Measurements from ENCODE around the gene CETP.
"Not testable (repeated sequence)": the region's sequence is repeated elsewhere in the genome, so short reads cannot be mapped to it uniquely, and the experiment has no call there.

The CETP gene

DNA sequence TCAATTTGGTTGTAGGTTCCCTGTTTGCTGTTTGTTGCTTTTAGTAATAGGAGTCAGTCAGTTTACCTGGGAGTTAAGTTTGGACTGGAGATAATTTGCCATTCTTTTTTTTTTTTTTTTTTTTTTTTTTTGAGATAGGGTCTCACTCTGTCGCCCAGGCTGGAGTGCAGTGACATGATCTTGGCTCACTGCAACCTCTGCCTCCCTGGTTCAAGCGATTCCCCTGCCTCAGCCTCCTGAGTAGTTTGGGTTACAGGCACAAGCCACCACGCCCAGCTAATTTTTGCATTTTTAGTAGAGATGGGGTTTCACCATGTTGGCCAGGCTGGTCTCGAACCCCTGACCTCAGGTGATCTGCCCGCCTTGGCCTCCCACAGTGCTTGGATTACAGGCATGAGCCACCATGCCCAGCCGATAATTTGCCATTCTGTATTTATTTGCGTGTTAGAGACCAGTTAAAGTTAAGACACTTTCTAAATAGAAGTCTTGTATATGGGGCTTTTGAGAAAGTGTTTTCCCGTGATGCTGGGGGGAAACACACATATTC lies 27.1 kb upstream of the CETP start:
- DNase-seq (ENCODE audit: low read depth, low spot score), result not testable (repeated sequence)

- no peak for DNase-seq (ENCODE audit: low read depth, low spot score)
Observed at GRCh38 chr16:56935201-56935600, 26.5 kb upstream of the CETP start.

- DNase-seq (ENCODE audit: low read depth, low spot score), result no peak
Observed at GRCh38 chr16:56936491-56936890, 25.3 kb upstream of the CETP start.

DNA sequence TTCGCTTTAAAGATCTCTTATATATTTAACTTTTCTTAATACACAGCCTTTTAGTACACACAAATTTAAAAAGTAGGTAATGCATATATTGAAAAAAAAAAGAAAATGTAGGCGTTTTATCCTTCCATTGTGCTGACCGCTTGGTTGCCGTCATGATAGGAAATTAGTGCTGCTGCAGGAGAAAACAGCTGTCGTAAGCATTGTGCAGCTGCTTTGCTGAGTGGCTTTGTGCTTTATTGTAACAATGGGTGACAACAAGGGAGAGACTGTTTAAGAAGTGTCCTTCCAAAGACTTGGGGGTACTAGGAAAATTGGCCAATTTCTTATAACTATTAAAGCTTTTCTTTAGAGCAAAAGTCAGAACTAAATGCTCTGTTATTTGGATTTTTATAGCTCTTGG lies 24.8 kb upstream of the CETP start:
- no peak for DNase-seq (ENCODE audit: low read depth, low spot score)

GRCh38 chr16:56938664-56939513 lies 22.9 kb upstream of the CETP start:
- peak; percentile 27 for DNase-seq (ENCODE audit: low read depth, low spot score)

DNA sequence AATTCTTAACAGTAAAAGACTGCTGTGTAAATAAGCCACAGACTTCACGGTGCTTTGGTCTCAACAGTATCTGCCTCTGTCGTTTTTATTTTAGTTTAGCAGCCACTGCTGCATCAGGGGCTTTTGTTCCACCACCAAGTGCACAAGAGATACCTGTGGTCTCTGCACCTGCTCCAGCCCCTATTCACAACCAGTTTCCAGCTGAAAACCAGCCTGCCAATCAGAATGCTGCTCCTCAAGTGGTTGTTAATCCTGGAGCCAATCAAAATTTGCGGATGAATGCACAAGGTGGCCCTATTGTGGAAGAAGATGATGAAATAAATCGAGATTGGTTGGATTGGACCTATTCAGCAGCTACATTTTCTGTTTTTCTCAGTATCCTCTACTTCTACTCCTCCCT lies 21.9 kb upstream of the CETP start:
- no peak for DNase-seq (ENCODE audit: low read depth, low spot score)

DNA sequence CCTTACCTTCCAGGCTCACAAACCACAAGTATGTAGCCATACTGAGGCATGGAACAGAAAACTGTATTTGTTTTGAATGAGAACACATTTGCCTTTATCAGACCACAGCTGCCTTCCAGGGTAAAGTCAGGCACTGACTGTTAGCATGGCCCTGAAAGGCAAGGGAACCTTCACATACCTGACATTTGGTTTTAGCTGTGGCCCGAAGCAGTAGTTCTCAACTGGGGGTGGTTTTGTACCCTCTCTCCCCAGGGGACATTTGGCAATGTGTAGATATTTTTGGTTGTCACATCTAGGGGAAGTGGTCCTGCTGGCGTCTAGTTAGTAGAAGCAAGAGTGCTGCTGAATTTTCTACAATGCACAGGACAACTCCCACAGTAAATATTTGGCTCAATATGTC lies 20.7 kb upstream of the CETP start:
- DNase-seq (ENCODE audit: low read depth, low spot score), result no peak

DNA sequence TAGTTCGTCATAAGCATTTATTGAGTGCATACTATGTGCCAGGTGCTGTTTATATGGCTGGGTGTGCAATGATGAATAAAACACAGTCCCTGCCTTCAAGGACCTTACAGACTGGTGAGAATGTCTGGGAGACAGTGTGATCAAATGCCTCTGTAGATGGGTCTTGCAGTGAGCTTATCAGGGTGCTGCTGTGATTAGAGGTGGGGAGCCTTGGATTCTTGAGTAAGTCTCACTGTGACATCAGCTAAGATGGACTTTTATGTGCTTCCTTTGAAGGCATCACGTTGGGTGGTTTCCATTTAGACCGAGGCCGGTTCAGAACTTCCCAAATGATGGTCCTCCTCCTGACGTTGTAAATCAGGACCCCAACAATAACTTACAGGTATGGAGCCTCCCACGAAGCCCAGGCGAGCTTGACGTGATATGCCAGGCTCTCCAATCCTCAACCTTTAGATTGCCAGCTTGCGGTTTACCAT lies 19.9 kb upstream of the CETP start:
- no peak for DNase-seq (ENCODE audit: low read depth, low spot score)

DNA sequence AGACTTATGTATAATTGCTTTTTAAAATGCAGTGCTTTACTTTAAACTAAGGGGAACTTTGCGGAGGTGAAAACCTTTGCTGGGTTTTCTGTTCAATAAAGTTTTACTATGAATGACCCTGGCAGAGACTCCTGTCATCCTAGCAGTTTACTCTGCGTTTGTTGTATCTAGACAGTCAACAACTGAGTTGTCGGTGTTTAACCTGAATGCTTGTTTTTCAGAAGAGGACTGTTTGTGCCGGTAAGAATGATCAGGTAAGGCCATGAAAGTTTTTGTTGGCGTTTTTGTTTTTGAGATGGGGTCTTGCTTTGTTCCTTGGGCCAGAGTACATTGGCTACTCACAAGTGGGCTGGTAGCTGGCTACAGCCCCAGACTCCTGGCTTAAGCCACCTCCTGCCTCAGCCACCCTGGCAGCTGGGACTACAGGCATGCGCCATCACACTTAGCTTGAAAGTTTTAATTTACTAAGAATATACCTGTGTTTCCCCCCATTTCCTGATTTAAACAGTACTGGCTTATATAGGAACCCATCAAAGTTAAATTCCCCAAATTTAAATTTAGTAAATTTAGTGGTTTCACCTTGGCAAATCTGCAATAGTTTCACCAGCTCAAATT lies 17.9 kb upstream of the CETP start:
- DNase-seq (ENCODE audit: low read depth, low spot score), result no peak

GRCh38 chr16:56944954-56945839 lies 16.6 kb upstream of the CETP start:
- no peak for DNase-seq (ENCODE audit: low read depth, low spot score)

DNA sequence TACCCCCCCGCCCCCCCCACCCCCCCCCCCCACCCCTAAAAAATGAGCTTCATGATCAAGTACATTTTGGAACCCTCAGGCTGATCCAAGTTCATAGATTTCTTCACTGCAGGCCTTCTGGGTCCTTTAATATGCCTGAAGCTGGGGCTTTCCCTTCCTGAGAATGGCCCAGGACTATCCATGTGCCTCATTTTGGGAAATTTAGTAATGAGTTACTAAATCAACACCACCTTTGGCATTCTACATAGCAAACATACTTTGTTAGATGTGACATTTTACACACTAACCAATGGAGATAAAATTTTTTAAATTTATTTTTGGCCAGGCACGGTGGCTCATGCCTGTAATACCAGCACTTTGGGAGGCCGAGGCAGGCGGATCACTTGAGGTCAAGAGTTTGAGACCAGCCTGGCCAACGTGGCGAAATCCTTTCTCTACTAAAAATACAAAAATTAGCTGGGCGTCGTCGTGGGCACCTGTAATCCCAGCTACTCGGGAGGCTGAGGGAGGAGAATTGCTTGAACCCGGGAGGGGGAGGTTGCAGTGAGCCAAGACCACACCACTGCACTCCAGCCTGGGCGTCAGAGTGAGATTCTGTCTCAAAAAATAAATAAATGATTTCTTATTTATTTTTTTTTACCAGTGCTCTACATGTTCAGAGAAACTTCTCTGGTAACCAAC lies 15.8 kb upstream of the CETP start:
- no peak for DNase-seq (ENCODE audit: low read depth, low spot score)

DNA sequence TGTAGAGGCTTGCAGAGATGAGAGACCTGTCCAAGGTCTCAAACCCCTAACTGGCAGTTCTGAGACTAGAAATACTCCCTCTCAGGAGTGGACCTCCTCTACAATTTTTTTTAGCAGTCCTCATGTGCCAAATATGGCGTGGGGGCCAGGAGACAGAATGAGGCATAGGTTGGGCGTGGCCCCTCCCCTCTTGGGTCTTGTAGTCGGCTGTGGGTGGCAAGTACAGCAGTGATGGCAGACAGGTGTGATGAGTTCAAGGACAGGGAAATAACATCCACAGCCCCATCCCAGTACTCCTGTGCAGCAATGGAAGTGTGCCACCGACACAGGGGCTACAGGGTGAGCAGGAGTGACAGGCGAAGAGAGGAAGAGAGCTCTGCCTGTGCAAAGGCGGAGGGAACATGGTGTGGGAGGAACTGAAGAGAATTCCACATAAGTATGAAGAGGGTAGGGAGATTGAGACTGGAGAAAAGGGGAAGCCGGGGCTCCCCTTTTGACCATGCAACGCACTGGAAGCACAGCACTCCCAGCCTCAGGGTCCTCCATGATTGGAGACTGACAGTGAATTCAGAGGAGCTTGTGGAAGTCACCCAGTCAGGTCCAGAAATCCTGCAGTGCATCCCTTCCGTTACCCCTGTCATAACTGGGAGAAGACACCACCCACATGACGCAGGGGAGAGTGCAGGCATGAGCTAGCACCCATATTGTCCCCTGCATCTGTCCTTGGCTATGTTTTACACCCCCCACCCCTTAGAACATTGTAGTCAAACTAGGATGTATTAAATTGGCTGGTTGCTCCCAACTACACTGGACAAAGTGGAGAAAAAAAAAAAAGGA lies 14.8 kb upstream of the CETP start:
- no peak for DNase-seq (ENCODE audit: low read depth, low spot score)

- no peak for DNase-seq (ENCODE audit: low read depth, low spot score)
Observed at GRCh38 chr16:56947604-56947995, 14.2 kb upstream of the CETP start.

DNA sequence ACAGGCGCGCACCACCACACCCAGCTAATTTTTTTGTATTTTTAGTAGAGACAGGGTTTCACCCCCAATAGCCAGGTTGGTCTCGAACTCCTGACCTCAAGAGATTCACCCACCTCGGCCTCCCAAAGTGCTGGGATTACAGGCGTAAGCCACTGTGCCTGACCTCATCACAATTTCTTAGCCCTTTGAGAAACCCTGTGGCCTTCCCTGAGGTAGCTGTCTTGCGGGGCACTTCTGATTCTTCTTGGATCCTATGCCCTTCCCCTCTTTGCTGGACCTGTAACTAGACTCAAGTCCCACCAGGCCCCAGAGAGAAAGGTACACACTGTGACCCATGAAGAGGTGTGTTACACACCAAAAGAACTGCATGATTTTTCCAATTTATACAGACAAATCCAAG lies 13.5 kb upstream of the CETP start:
- no peak for DNase-seq (ENCODE audit: low read depth, low spot score)

DNA sequence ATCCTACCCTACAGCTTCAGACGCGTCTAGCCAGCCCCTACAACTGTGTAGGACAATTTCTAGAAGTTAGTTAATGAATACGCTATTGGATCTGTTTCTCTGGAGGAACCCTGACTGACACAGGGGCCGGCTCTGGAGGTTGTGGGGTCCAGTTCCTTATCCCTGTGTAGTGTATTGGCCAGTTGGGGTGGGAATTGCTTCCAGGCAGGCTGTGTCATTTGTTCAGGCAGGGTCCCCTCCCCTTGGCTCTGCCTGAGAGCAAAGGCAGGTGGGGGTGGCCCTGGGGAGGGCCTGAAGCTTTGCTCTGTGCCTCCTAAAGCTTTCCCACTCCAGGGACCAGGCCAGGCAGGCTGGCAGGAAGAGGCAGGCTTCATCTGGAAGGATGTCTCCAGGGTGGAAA lies 11.7 kb upstream of the CETP start:
- no peak for DNase-seq (ENCODE audit: low read depth, low spot score)

GRCh38 chr16:56950455-56950854 lies 11.3 kb upstream of the CETP start:
- DNase-seq (ENCODE audit: low read depth, low spot score), result no peak

- DNase-seq (ENCODE audit: low read depth, low spot score), result no peak
Observed at GRCh38 chr16:56950881-56951771, 10.6 kb upstream of the CETP start.

GRCh38 chr16:56953006-56953405 lies 8.7 kb upstream of the CETP start:
- no peak for DNase-seq (ENCODE audit: low read depth, low spot score)

DNA sequence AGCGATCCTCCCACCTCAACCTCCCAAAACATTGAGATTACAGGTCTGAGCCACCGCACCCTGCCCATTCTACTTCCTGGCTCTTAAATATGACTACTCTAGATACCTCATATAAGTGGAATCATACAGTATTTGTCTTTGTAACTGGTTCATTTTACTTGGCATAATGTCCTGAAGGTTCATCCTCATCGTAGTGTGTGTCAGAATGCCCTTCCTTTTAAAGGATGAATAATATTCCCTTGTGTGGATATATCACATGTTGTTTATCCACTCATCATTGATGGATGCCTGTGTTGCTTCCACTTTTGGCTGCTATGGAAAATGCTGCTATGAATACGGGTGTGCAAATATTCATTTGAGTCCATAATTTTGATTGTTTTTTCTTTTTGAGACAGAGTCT lies 5.7 kb upstream of the CETP start:
- DNase-seq (ENCODE audit: low read depth, low spot score), result no peak

Data from activated CD4-positive, CD25-positive, alpha-beta regulatory T cell treated with anti-CD3 and anti-CD28 coated beads, Interleukin-2, amount 50 U/mL, for 16 hours (primary cell).